ENCODE results near the gene STBD1. TPM values are rescaled to one million over a fixed set of nuclear protein-coding genes. Genes with fewer than 3 reads are reported as not detected.

The STBD1 gene
- 10 to 100 TPM in 1 of 3 donors, 1 to 10 TPM in 2; 7.3 to 24.0 (median 8.8) TPM for total RNA-seq

DNA sequence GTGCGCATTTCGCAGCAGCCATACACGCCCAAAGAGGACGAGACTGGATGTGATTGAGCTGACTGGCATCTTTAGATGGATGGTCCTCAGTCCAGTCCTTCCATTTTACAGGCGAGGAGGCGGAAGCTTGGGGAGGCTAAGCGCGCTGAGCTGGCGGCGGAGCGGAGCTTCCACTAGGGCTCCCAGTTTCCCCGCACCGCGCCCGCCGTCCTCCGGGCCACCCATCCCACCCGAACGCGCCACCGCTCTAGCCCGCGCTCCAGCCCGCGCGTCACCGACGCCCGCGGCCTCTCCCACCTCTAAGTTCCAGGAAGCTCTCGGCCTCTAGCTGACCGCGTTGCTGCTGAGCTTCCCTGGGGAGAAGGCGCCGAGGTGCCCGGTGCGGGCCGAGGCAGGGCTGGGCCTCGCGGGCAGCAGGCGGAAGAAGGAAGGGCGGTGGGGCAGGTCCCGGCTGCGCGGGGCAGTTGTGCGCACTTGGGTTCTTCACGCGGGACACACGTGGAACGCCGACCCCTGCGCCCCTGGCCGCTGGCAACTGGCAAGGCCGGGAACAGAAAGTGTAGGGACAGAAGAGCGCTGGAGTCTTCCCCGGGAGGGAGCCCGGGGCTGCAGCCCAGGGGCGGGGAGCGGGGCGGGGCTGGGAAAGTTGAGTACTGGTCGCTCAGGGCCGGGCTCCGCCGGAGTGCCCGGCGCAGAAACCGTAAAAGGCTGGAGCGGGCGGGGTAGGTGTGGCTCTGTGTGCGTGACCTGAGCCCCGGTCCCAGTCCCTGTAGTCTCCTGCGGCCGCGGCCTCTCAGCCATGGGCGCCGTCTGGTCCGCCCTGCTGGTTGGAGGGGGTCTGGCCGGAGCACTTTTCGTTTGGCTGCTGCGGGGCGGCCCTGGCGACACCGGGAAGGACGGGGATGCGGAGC lies at the start of gene STBD1:
TSS of gene STBD1 (plus strand) at position 763 of the 911 bp plus-strand sequence. CDS start at position 800, 37 bp downstream.
- intact Hi-C loops (cut with DNase I; ENCODE audit: low total_unique reads): no loop called here
- TF ChIP-seq POLR2AphosphoS5 (IDR thresholded peaks at IDR 0.05) (peak in 2 of 3 donors; percentile 48 to 70), POLR2A (IDR thresholded peaks at IDR 0.05) (no peak)
- TF ChIP-seq, protein P1, sequence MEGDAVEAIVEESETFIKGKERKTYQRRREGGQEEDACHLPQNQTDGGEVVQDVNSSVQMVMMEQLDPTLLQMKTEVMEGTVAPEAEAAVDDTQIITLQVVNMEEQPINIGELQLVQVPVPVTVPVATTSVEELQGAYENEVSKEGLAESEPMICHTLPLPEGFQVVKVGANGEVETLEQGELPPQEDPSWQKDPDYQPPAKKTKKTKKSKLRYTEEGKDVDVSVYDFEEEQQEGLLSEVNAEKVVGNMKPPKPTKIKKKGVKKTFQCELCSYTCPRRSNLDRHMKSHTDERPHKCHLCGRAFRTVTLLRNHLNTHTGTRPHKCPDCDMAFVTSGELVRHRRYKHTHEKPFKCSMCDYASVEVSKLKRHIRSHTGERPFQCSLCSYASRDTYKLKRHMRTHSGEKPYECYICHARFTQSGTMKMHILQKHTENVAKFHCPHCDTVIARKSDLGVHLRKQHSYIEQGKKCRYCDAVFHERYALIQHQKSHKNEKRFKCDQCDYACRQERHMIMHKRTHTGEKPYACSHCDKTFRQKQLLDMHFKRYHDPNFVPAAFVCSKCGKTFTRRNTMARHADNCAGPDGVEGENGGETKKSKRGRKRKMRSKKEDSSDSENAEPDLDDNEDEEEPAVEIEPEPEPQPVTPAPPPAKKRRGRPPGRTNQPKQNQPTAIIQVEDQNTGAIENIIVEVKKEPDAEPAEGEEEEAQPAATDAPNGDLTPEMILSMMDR (IDR thresholded peaks at IDR 0.05): peak in 1 of 3 donors; percentile 8
- Histone ChIP-seq H3K4me1 (no peaks in the 10 kb centered on the region), H3K27me3 (no peaks in the 10 kb centered on the region), H3K4me3 (peak within 1 kb of the TSS; percentile 73 to 93 (median 79)), H3K9me3 (no peaks in the 10 kb centered on the region), H3K36me3 (no peaks in the 10 kb centered on the region), H3K27ac (peak within 1 kb of the TSS; percentile 80)
- DNase-seq (ENCODE audit: low spot score in 2 of 2): peak; percentile 22 to 60

DNA sequence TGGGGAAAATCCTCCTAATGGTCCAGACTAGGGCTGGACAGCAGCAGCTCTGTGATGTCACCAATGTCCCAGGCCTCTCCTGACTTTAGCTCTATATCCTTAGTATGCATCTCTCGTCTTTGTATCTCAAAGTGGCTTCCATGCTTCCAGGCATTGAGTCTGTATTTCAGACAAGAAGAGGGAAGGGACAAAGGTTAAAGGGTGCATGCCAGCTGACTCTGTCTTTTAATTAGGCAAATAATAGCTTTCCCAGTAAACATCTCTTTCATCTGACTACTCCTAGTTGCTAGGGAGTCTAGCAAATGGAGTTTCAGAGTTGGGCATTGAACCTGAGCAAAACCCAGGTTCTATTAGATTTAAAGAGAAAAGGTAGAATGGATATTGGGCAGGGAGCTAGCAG lies 49.6 kb upstream of the STBD1 start:
- H3K27me3 ChIP-seq: no peaks in the 10 kb centered on the region
- no peak overlapping the region for H3K4me3 ChIP-seq

DNA sequence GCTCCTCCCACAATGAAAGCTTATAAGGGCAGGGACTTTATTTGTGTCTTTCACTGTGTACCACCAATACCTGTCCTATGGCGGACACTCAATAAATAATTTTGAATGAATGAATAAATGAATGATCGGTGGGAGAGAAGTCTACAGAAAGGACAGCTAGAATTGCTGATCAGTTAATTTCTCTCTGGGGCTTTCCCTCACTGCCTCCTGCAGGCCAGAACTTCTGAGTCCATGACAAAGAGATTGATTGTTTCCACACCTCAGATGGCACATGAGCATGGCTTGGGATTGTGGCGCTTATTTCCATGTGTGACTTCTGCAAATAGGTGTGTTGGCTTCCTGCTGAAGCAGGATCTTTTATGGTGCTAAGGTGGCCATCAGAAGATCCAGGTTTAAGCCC lies 48.7 kb upstream of the STBD1 start:
- Histone ChIP-seq H3K4me1 (no peaks in the 10 kb centered on the region), H3K9me3 (no peaks in the 10 kb centered on the region), H3K27me3 (no peaks in the 10 kb centered on the region), H3K27ac (no peak overlapping the region), H3K4me3 (no peak overlapping the region), H3K36me3 (no peaks in the 10 kb centered on the region)
- no peak for TF ChIP-seq POLR2A (IDR thresholded peaks at IDR 0.05)
- TF ChIP-seq, protein P1 (IDR thresholded peaks at IDR 0.05): no peak
- no peak for TF ChIP-seq POLR2AphosphoS5 (IDR thresholded peaks at IDR 0.05)
- DNase-seq (ENCODE audit: low spot score in 2 of 2): no peak
- intact Hi-C loops (cut with DNase I; ENCODE audit: low total_unique reads): loop anchor here (5.0 kb wide), 1 partner anchor 199 kb away; no protein-coding TSS in a partner anchor

More for the DNA sequence above, 49.6 kb upstream of the STBD1 start:
- TF ChIP-seq, protein P1 (IDR thresholded peaks at IDR 0.05): no peak
- TF ChIP-seq POLR2A (IDR thresholded peaks at IDR 0.05): no peak
- no peak for TF ChIP-seq POLR2AphosphoS5 (IDR thresholded peaks at IDR 0.05)
- H3K36me3 ChIP-seq: no peaks in the 10 kb centered on the region
- no peaks in the 10 kb centered on the region for H3K4me1 ChIP-seq
- no peak for DNase-seq (ENCODE audit: low spot score in 2 of 2)
- intact Hi-C loops (cut with DNase I; ENCODE audit: low total_unique reads): loop anchor here (5.0 kb wide), 1 partner anchor 200 kb away; no protein-coding TSS in a partner anchor
- H3K9me3 ChIP-seq: no peaks in the 10 kb centered on the region
- no peak overlapping the region for H3K27ac ChIP-seq

DNA sequence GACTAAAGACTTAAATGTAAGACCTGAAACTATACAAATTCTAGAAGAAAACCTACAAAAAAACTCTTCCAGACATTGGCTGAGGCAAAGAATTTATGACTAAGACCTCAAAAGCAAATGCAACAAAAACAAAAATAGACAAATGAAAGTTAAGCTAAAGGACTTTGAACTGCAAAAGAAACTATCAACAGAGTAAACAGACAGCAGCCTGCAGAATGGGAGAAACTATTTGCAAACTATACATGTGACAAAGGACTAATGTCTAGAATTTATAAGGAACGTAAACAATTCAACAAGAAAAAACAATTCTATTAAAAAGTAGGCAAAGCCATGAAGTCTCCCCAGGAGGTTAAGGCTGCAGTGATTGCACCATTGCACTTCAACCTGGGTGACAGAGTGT lies 46.0 kb upstream of the STBD1 start:
- Histone ChIP-seq H3K27ac (no peak overlapping the region), H3K4me1 (no peaks in the 10 kb centered on the region), H3K4me3 (no peak overlapping the region), H3K27me3 (no peaks in the 10 kb centered on the region), H3K36me3 (no peaks in the 10 kb centered on the region), H3K9me3 (no peaks in the 10 kb centered on the region)
- no peak for DNase-seq (ENCODE audit: low spot score in 2 of 2)
- TF ChIP-seq, protein P1 (IDR thresholded peaks at IDR 0.05): no peak
- TF ChIP-seq POLR2AphosphoS5 (IDR thresholded peaks at IDR 0.05) (no peak), POLR2A (IDR thresholded peaks at IDR 0.05) (no peak)
- intact Hi-C loops (cut with DNase I; ENCODE audit: low total_unique reads): no loop called here

DNA sequence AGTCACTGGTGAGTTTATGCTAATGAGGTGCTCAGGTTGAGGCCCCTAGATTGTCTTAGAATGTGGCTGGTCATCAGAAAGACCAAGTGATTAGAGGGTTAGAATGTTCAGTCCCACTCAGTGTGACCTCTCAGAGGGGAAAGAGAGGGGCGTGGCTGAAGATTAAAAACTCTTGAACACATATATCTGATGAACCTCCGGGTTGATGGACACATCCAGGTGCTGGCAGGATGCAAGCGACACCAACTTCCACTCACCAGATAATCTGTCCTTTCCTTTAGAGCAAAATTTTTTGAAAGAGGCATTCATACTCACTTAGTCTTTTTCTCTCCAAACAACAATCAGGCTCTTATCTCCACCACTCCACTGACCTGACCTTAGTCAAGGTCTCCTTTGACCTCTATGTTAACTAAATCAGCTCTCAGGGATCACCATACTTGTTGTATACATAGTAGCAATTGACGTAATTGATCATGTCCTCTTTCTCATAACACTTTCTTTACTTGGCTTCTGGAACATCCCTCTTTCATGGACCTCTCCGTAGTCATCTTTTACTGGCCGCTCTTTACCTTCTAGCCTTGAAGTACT lies 40.8 kb upstream of the STBD1 start:
- Histone ChIP-seq H3K4me1 (no peaks in the 10 kb centered on the region), H3K4me3 (no peak overlapping the region), H3K9me3 (no peaks in the 10 kb centered on the region), H3K27ac (no peak overlapping the region), H3K27me3 (no peaks in the 10 kb centered on the region), H3K36me3 (no peaks in the 10 kb centered on the region)
- DNase-seq (ENCODE audit: low spot score in 2 of 2): no peak
- intact Hi-C loops (cut with DNase I; ENCODE audit: low total_unique reads): no loop called here
- no peak for TF ChIP-seq POLR2A (IDR thresholded peaks at IDR 0.05)
- TF ChIP-seq, protein P1 (IDR thresholded peaks at IDR 0.05): no peak
